GM21360 (cell line): ENCODE results near the gene CHST11.
"Not testable (repeated sequence)": the region's sequence is repeated elsewhere in the genome, so short reads cannot be mapped to it uniquely, and the experiment has no call there.

Source experiments
- ATAC-seq: cut with Tn5 transposase; IDR thresholded peaks from one replicate; pipeline ENCODE4 v1.9.1; 2021; ENCODE audit warnings: mild to moderate bottlenecking, moderate library complexity; ENCODE audit not compliant: unreplicated experiment

The CHST11 gene

GRCh38 chr12:104779134-104779533, 322.4 kb downstream of the CHST11 start:
- no peak for ATAC-seq

DNA sequence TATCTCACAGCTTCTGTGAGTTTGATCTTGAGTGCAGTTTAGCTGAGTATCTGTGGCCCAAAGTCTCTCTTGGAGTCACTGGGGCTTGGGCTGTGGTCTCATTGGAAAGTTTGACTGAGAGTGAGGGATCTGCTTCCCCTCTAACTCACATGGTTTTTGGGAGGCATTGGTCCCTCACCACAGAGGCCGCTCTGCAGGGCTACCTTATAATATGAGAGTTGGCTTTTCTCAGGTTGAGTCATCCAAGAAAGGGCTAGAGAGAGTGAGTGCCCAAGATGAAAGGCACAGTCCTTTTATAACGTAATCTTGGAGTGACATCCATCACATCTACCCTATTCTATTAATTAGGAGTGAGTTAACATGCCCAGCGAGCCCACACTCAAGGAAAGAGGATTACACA, 325.5 kb downstream of the CHST11 start:
- no peak for ATAC-seq

DNA sequence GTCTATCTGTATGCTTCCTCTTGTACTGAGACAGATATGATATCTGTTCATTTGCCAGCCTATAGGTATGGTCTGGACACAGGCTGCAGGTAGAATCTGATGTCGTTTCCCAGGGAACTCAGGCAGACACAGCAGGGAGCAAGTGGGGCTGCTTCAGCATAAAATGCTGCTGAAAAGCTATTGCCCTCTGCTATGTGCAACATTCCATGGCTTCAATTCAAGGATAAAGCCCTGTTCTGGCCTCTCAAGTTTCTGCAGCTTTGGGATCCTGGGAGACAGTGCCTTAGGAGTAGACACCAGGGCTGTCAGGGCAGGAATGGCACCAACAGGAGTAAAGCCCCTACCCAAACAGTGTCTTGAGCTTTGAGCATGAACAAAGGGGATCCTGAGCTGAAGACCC, 327.8 kb downstream of the CHST11 start:
- no peak for ATAC-seq

DNA sequence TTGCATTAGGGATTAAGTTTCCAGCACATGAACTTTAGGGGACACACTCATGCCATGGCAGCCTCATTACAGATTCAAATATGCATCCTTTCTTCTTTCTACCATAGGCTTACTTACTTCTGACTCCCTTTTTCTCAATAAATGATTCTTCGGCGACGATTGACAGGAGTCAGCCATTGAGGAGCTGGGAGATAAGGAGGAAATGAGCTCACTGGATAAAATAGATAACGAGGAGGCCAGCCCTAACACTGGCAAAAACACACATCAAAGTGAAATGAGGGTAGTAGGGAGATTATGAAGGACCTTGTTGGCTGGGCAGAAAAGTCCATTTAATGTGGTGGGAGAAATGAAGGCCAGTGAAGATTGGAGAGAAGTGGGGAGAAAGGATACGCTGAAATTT, 329.1 kb downstream of the CHST11 start:
- ATAC-seq = no peak

DNA sequence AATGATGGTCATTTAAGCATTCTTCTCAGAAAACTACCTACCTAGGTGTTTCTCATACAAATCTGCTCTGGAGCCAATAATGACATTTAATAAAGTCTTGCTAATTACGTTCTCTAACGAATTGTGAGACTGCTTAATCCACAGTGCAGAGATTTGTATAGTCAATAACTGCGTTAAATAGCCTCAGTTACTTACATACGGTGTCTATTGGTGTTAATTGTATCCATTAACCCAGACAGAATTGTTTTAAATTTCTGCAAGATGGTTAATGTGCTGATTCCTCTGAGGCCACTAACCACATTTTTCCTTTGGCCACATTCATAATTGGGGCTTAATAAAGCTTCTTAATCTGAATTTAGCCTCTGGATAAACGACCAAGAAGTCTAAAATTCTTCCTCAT, 329.6 kb downstream of the CHST11 start:
- no peak for ATAC-seq

GRCh38 chr12:104788840-104789271, 332.1 kb downstream of the CHST11 start:
- ATAC-seq = no peak

- no peak for ATAC-seq
Measured at GRCh38 chr12:104790296-104791125, 333.8 kb downstream of the CHST11 start.

GRCh38 chr12:104792570-104792969, 335.8 kb downstream of the CHST11 start:
- ATAC-seq = no peak

GRCh38 chr12:104793285-104793684, 336.5 kb downstream of the CHST11 start:
- ATAC-seq = no peak

DNA sequence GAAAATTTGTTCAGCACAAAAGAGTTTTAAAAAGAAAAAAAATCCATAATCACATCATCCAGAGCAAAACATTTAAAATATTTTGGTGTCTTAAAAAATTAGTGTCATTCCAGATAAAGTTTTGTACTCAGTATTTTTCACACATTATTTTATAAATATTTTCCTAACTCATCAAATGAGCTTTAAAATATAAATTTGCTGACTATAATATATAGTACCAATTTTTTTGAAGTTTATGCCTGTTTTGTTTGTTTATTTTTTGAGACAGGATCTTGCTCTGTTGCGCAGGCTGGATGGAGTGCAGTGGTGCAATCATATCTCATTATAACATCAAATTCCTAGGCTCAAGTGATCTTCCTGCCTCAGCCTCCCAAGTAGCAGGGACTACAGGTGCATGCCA, 337.2 kb downstream of the CHST11 start:
- no peak for ATAC-seq

GRCh38 chr12:104796475-104796862, 339.7 kb downstream of the CHST11 start:
- ATAC-seq = no peak

DNA sequence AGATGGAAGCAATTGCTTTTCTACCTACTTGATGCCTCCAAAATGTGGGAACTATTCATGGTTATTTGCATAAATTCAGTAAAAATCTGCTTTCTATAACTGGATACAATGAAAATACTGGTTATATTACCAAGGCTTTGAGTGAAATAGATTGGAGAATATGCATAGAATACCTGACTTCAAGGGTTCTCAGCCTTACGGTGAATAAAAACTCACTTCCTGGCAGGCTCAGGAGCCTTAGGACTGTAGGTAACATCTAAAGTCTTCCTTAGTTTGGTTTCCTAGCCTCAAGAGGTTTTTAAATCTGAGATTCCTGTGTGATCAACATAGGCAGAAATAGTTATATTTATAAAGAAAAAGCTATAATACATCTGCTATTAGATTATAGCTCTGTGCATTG, 342.7 kb downstream of the CHST11 start:
- no peak for ATAC-seq

DNA sequence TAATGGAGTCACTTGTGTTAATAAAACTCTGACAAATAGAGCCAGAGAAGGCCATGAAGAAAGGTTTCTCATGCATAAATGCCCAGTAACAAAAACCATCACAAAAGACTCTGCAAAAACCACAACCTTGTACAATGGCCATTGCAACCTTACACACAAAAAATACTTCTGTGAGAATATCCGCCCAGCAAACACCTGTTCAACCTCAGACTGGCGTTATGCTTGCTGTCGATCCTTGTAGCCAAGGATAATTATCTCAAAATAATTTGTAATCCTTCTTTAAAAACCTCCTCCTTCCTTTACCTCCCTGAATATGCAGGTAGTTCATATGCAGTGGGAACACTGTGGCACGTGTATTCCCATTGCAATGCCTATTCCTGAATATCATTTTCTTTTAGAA, 344.3 kb downstream of the CHST11 start:
- no peak for ATAC-seq

DNA sequence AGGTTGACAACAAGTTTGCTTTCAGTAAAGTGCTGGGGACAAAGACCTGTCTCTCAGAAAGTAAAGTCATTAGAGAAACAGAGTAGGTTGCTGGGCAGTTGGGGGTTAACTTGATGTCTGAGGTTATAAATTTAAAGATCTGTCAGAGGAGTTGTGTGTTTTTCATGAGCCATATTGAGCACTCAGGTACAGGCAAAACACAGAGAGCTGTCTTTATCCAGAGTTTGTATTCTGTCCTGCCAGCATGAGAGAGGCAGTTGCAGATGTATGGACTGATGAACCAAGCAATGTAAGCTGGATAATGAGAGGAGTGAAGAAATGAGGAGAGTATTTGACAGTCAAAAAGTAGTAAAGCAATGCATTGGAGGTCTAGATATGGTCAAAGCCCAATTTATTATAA, 344.7 kb downstream of the CHST11 start:
- ATAC-seq = no peak

GRCh38 chr12:104802208-104802607, 345.5 kb downstream of the CHST11 start:
- ATAC-seq = no peak

DNA sequence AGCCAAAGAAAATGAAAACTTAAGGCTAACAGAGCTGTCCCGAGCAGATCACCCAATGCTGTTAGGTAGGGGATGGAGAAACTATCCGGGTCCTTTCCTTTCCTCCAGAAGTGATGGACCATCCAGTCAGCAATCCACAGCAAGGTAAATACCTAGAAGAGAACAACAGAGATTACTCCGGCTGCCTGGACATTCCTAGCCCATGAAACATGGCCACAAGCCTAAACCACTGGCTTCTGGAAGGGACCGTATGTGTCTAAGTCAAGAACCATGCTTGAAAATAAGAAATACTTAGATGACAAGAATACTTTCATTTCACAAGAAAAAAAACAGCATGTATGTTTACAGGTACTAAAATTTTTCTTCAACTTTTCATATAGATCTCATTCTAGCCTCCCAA, 348.4 kb downstream of the CHST11 start:
- no peak for ATAC-seq

- not testable (repeated sequence) for ATAC-seq
Measured at GRCh38 chr12:104806194-104806593, 349.4 kb downstream of the CHST11 start.

GRCh38 chr12:104809251-104809650, 352.5 kb downstream of the CHST11 start:
- ATAC-seq = no peak

GRCh38 chr12:104809706-104810385, 353.1 kb downstream of the CHST11 start:
- ATAC-seq = no peak
